ENCODE measurements around the gene BPIFB6. TPM values are rescaled to one million over a fixed set of nuclear protein-coding genes. Genes with fewer than 3 reads are reported as not detected.

The BPIFB6 gene
- polyA plus RNA-seq, 1 of the 3 experiments (the other 2 are of a cell fraction): not detected

DNA sequence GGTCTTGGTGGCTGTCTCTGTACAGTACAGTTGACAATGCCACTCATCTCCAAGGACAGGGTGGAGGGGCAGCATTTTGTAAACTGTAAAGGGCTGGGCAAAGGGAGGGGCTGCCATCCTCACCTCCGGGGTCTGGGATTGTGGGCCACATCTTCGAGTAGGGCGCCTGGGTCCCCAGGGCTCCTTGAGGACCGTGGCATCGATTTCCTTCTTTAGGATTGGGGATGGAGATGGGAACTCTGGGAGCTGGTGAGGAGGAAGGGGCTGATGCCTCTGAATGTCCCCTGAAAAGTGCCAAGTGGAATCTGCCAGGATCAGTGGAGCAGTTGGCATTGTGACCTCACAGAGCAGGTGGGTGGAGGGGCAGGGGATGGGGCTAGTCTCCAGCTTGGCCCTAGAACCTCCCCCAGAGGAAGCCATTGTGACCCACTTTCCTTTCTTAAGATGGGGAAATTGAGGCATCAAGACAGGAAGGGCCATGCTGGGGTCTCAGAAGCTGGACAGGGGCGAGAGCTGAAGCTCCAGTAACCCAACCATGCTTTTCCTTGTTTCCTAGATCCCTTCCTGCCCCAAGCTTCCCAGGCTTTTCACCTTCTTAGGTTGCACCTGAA is 27.2 kb upstream of the BPIFB6 start, which contains the start of gene SUN5 (continued):
- TF ChIP-seq, protein P1, sequence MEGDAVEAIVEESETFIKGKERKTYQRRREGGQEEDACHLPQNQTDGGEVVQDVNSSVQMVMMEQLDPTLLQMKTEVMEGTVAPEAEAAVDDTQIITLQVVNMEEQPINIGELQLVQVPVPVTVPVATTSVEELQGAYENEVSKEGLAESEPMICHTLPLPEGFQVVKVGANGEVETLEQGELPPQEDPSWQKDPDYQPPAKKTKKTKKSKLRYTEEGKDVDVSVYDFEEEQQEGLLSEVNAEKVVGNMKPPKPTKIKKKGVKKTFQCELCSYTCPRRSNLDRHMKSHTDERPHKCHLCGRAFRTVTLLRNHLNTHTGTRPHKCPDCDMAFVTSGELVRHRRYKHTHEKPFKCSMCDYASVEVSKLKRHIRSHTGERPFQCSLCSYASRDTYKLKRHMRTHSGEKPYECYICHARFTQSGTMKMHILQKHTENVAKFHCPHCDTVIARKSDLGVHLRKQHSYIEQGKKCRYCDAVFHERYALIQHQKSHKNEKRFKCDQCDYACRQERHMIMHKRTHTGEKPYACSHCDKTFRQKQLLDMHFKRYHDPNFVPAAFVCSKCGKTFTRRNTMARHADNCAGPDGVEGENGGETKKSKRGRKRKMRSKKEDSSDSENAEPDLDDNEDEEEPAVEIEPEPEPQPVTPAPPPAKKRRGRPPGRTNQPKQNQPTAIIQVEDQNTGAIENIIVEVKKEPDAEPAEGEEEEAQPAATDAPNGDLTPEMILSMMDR (IDR thresholded peaks at IDR 0.05): no peak
- TF ChIP-seq FOSL2 (IDR thresholded peaks at IDR 0.05; ENCODE audit: borderline replicate concordance, low read depth) (no peak), NRF1 (IDR thresholded peaks at IDR 0.05; ENCODE audit: low read depth, low read length) (no peak), RXRA (IDR thresholded peaks at IDR 0.05; ENCODE audit: borderline replicate concordance, low read depth) (no peak), ELF1 (IDR thresholded peaks at IDR 0.05) (no peak), FOXM1 (IDR thresholded peaks at IDR 0.05; ENCODE audit: low read depth) (no peak), GATA2 (CRISPR knock-in tag; IDR thresholded peaks at IDR 0.05) (no peak), EZH2phosphoT487 (IDR thresholded peaks at IDR 0.05; ENCODE audit: borderline replicate concordance, low read depth) (no peak), RFX5 (IDR thresholded peaks at IDR 0.05; ENCODE audit: low read length) (no peak), SMC3 (IDR thresholded peaks at IDR 0.05; ENCODE audit: low read depth, low read length) (no peak)
- TF ChIP-seq, protein P2, sequence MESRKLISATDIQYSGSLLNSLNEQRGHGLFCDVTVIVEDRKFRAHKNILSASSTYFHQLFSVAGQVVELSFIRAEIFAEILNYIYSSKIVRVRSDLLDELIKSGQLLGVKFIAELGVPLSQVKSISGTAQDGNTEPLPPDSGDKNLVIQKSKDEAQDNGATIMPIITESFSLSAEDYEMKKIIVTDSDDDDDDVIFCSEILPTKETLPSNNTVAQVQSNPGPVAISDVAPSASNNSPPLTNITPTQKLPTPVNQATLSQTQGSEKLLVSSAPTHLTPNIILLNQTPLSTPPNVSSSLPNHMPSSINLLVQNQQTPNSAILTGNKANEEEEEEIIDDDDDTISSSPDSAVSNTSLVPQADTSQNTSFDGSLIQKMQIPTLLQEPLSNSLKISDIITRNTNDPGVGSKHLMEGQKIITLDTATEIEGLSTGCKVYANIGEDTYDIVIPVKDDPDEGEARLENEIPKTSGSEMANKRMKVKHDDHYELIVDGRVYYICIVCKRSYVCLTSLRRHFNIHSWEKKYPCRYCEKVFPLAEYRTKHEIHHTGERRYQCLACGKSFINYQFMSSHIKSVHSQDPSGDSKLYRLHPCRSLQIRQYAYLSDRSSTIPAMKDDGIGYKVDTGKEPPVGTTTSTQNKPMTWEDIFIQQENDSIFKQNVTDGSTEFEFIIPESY (IDR thresholded peaks at IDR 0.05; ENCODE audit: borderline replicate concordance, low read depth): no peak

DNA sequence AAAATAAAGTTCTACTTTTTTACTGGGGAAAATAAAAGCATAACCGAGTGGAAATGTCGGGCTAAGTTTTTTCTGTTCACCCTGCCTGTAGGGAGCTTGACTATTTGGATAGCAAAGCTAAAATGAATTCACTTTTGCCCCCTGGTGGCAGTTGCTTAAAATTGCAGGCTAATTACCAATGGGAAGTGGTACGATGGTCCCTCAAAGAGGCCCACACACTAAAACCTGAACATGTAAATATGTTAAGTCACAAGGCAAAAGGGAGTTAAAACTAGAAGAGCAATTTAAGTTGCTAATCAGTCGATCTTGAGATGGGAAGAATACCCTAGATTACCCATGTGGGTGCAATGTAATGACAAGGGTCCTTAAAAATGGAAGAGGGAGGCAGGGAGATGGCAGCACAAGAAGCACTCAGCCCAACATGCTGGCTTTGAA is 26.3 kb upstream of the BPIFB6 start:
- Histone ChIP-seq H3K9ac (no peak overlapping the region), H3K9me2 (no peaks in the 10 kb centered on the region), H3K4me1 (ENCODE audit: control insufficient read depth in 1 of 2, insufficient read depth in 2 of 2, low read depth in 1 of 2, low read length in 1 of 2) (no peaks in the 10 kb centered on the region), H3K27ac (ENCODE audit: low read depth in 2 of 2, low read length in 1 of 2) (no peak overlapping the region), H3K9me3 (no peaks in the 10 kb centered on the region), H3K27me3 (ENCODE audit: insufficient read depth) (peaks cover 15% of the 10 kb centered on the region), H3F3A (replicated peaks; ENCODE audit: insufficient read depth) (no peaks in the 10 kb centered on the region), H2AFZ (ENCODE audit: low read depth) (no peak overlapping the region), H4K20me1 (ENCODE audit: insufficient read depth) (no peaks in the 10 kb centered on the region), H3K79me2 (ENCODE audit: insufficient read depth) (no peaks in the 10 kb centered on the region), H3K36me3 (replicated peaks in 1 of 2; ENCODE audit: control insufficient read depth in 1 of 2, insufficient read depth in 2 of 2, low read length in 1 of 2) (no peaks in the 10 kb centered on the region), H3K4me2 (no peak overlapping the region), H3K4me3 (ENCODE audit: low read depth in 2 of 2, low read length in 1 of 2) (no peak overlapping the region)
- POLR2A ChIA-PET: no interaction called here
- no peak for TF ChIP-seq MEF2A (IDR thresholded peaks at IDR 0.05; ENCODE audit: borderline replicate concordance, low read depth)
- TF ChIP-seq RFX5 (IDR thresholded peaks at IDR 0.05; ENCODE audit: low read length): no peak
- TF ChIP-seq RAD21 (IDR thresholded peaks at IDR 0.05; ENCODE audit: low read length): 0 out of 2 replicates have a peak, but pooled peaks have one; percentile 13
- TF ChIP-seq SMC3 (IDR thresholded peaks at IDR 0.05; ENCODE audit: low read depth, low read length): no peak; the same call in 1 of the 2 replicates
- TF ChIP-seq, protein P1 (IDR thresholded peaks at IDR 0.05): peak; percentile 56
- no peak for DNase-seq
- 1% methylated on average over 4 of the region's 4 CpGs for WGBS (ENCODE audit: low lambda C conversion rate)
- CTCF ChIA-PET: interaction anchor here (0.9 to 1.3 kb wide), 6 partner anchors 9 to 104 kb away, joined by 3 read pairs; no protein-coding TSS in a partner anchor

Measured in SK-N-SH (cell line).